SK-N-SH (cell line): ENCODE measurements around the gene CEP126. TPM values are rescaled to one million over a fixed set of nuclear protein-coding genes. Genes with fewer than 3 reads are reported as not detected.

Source experiments
- CTCF ChIA-PET: fragments of 300-600, 350-600 bp; formaldehyde crosslinking; extraction: SDS; loops from one replicate; lab custom pipeline; 2021; lab: Yijun Ruan, JAX
- POLR2A ChIA-PET: fragments of 350-600 bp; sonication (Branson Sonifier 250); formaldehyde crosslinking; extraction: SDS; loops from one replicate; lab custom pipeline; 2020; ENCODE audit warnings: antibody characterized with exemption, inconsistent platforms; lab: Yijun Ruan, JAX
- DNase-seq: peaks from one replicate; pipeline ENCODE4 v3.0.0; 2012
- H2AFZ ChIP-seq: fragments of 200-600 bp; sonication (generic); 2 replicates; pipeline ENCODE4 v1.8.1; 2016; ENCODE audit warnings: antibody characterized with exemption, mild to moderate bottlenecking, low read depth
- H3F3A ChIP-seq: fragments of 200-600 bp; sonication (generic); replicated peaks from 2 replicates; pipeline ENCODE3; 2016; ENCODE audit warnings: antibody characterized with exemption, mild to moderate bottlenecking; ENCODE audit not compliant: insufficient read depth
- H3K27ac ChIP-seq, 2 experiments: fragments of 200-500 bp in 1 of 2; fragments of 200-600 bp in 1 of 2; sonication (Bioruptor generic) in 1 of 2; sonication (generic), shearing (Covaris generic) in 1 of 2; 2 replicates each; pipeline versions ENCODE4 v1.5.1 to v1.6.1; 2014 to 2016; ENCODE audit warnings: low read depth in 2 of 2, inconsistent platforms in 1 of 2, low read length in 1 of 2, mild to moderate bottlenecking in 1 of 2, mixed read lengths in 1 of 2
- H3K27me3 ChIP-seq: fragments of 200-600 bp; sonication (generic), shearing (Covaris generic); 2 replicates; pipeline ENCODE4 v1.6.1; 2016; ENCODE audit warnings: mixed run types; ENCODE audit not compliant: insufficient read depth
- H3K36me3 ChIP-seq, 2 experiments: fragments of 200-500 bp in 1 of 2; fragments of 200-600 bp in 1 of 2; sonication (Bioruptor generic) in 1 of 2; sonication (generic) in 1 of 2; replicated peaks in 1 of 2; 2 replicates each; pipeline versions ENCODE3 to v1.5.1; 2014 to 2016; ENCODE audit warnings: low read length in 1 of 2, mild to moderate bottlenecking in 1 of 2; ENCODE audit not compliant: insufficient read depth in 2 of 2, control insufficient read depth in 1 of 2
- H3K4me1 ChIP-seq, 2 experiments: fragments of 200-500 bp in 1 of 2; fragments of 200-600 bp in 1 of 2; sonication (Bioruptor generic) in 1 of 2; sonication (generic), shearing (Covaris generic) in 1 of 2; 2 replicates each; pipeline versions ENCODE4 v1.5.1 to v1.6.1; 2014 to 2016; ENCODE audit warnings: low read depth in 1 of 2, low read length in 1 of 2, mixed run types in 1 of 2; ENCODE audit not compliant: insufficient read depth in 2 of 2, control insufficient read depth in 1 of 2
- H3K4me2 ChIP-seq: fragments of 200-600 bp; sonication (generic), shearing (Covaris generic); 2 replicates; pipeline ENCODE4 v1.6.1; 2017; ENCODE audit warnings: mixed run types
- H3K4me3 ChIP-seq, 2 experiments: fragments of 200-500 bp in 1 of 2; fragments of 200-600 bp in 1 of 2; sonication (Bioruptor generic) in 1 of 2; sonication (generic), shearing (Covaris generic) in 1 of 2; 2 replicates each; pipeline versions ENCODE4 v1.5.1 to v1.8.1; 2014 to 2016; ENCODE audit warnings: low read depth in 2 of 2, inconsistent platforms in 1 of 2, low read length in 1 of 2, mild to moderate bottlenecking in 1 of 2, mixed read lengths in 1 of 2, moderate library complexity in 1 of 2
- H3K79me2 ChIP-seq: fragments of 200-600 bp; sonication (generic); 2 replicates; pipeline ENCODE4 v1.8.1; 2017; ENCODE audit warnings: mild to moderate bottlenecking; ENCODE audit not compliant: insufficient read depth
- H3K9ac ChIP-seq: fragments of 200-600 bp; sonication (generic); 2 replicates; pipeline ENCODE4 v1.6.1; 2017; ENCODE audit warnings: mixed run types
- H3K9me2 ChIP-seq: fragments of 200-600 bp; sonication (generic); 2 replicates; pipeline ENCODE4 v1.6.1; 2017; ENCODE audit warnings: mixed run types
- H3K9me3 ChIP-seq: fragments of 200-600 bp; sonication (generic); 2 replicates; pipeline ENCODE4 v1.6.1; 2017; ENCODE audit warnings: mixed run types, mild to moderate bottlenecking, moderate library complexity
- H4K20me1 ChIP-seq: fragments of 200-600 bp; sonication (generic); 2 replicates; pipeline ENCODE4 v1.6.1; 2017; ENCODE audit warnings: mild to moderate bottlenecking, mixed run types; ENCODE audit not compliant: insufficient read depth
- CHD2 ChIP-seq: fragments of 150-350 bp; IDR thresholded peaks from 2 replicates; pipeline ENCODE4 v1.6.1; 2018; ENCODE audit warnings: low read length; ENCODE audit not compliant: partially characterized antibody
- EP300 ChIP-seq, 2 experiments: IDR thresholded peaks; 2 replicates each; pipeline versions ENCODE4 v1.4.0 to v1.6.1; 2012; ENCODE audit warnings: borderline replicate concordance in 1 of 2, low read depth in 1 of 2, low read length in 1 of 2
- EZH2phosphoT487 ChIP-seq: fragments of 200-600 bp; sonication (generic); IDR thresholded peaks from 2 replicates; pipeline ENCODE4 v1.6.1; 2017; ENCODE audit warnings: low read depth, mixed run types, mild to moderate bottlenecking, antibody characterized with exemption, moderate library complexity, borderline replicate concordance
- FOSL2 ChIP-seq: IDR thresholded peaks from 2 replicates; pipeline ENCODE4 v1.4.0; 2012; ENCODE audit warnings: low read depth, mild to moderate bottlenecking, moderate library complexity, borderline replicate concordance
- FOXJ3 ChIP-seq: sonication (generic); formaldehyde crosslinking; IDR thresholded peaks from 2 replicates; pipeline ENCODE4 v1.5.1; 2020; ENCODE audit warnings: mild to moderate bottlenecking, missing genetic modification reagents
- FOXM1 ChIP-seq: IDR thresholded peaks from 2 replicates; pipeline ENCODE4 v1.4.0; 2012; ENCODE audit warnings: low read depth, mild to moderate bottlenecking
- GABPA ChIP-seq: IDR thresholded peaks from 2 replicates; pipeline ENCODE4 v1.4.0; 2012; ENCODE audit warnings: low read depth, mild to moderate bottlenecking
- GATA2 ChIP-seq: sonication (generic); formaldehyde crosslinking; IDR thresholded peaks from 2 replicates; pipeline ENCODE4 v1.5.0; 2020; ENCODE audit warnings: mild to moderate bottlenecking, missing genetic modification reagents
- IRF3 ChIP-seq: fragments of 150-350 bp; IDR thresholded peaks from 2 replicates; pipeline ENCODE4 v1.6.1; 2016; ENCODE audit warnings: mild to moderate bottlenecking, low read depth, low read length
- JUND ChIP-seq: IDR thresholded peaks from 2 replicates; pipeline ENCODE4 v1.4.0; 2012
- MEF2A ChIP-seq: IDR thresholded peaks from 2 replicates; pipeline ENCODE4 v1.4.0; 2012; ENCODE audit warnings: low read depth, borderline replicate concordance
- MXI1 ChIP-seq: IDR thresholded peaks from 2 replicates; pipeline ENCODE4 v1.6.1; 2012; ENCODE audit warnings: mild to moderate bottlenecking, low read depth, low read length, improper control_type of control experiment
- NFIC ChIP-seq: IDR thresholded peaks from 2 replicates; pipeline ENCODE4 v1.4.0; 2012; ENCODE audit warnings: borderline replicate concordance
- NRF1 ChIP-seq: IDR thresholded peaks from 2 replicates; pipeline ENCODE4 v1.6.1; 2012; ENCODE audit warnings: low read depth, mild to moderate bottlenecking, low read length
- POLR2AphosphoS5 ChIP-seq: IDR thresholded peaks from 2 replicates; pipeline ENCODE4 v1.6.1; 2012; ENCODE audit warnings: low read depth, low read length
- RXRA ChIP-seq: IDR thresholded peaks from 2 replicates; pipeline ENCODE4 v1.4.0; 2012; ENCODE audit warnings: low read depth, mild to moderate bottlenecking, borderline replicate concordance
- SIN3A ChIP-seq: IDR thresholded peaks from 2 replicates; pipeline ENCODE4 v1.6.1; 2012; ENCODE audit warnings: low read depth, mild to moderate bottlenecking, low read length, moderate library complexity, borderline replicate concordance
- TCF12 ChIP-seq: IDR thresholded peaks from 2 replicates; pipeline ENCODE4 v1.4.0; 2012
- YY1 ChIP-seq: IDR thresholded peaks from 2 replicates; pipeline ENCODE4 v1.4.0; 2012; ENCODE audit warnings: low read depth, mild to moderate bottlenecking
- WGBS: methylation state at CpG from one replicate; pipeline ENCODE4 v1.1.6; 2017; ENCODE audit warnings: low lambda C conversion rate; 5-methylcytosine and 5-hydroxymethylcytosine counted together
- polyA plus RNA-seq, 3 experiments: library from polyadenylated mRNA; depleted of rRNA; stranded (reverse); fragments of >200 nt; gene quantifications; 2 replicates each; pipeline ENCODE4 v1.2.3, GENCODE V29; 2012
- TF ChIP-seq, protein P1 (sequence below): IDR thresholded peaks from 2 replicates; pipeline ENCODE4 v1.6.1; 2012; ENCODE audit warnings: mild to moderate bottlenecking, low read depth, low read length, moderate library complexity
- TF ChIP-seq, protein P2 (sequence below): IDR thresholded peaks from 2 replicates; pipeline ENCODE4 v1.4.0; 2012; ENCODE audit warnings: low read depth

The CEP126 gene
- polyA plus RNA-seq, 1 of the 3 experiments (the other 2 are of a cell fraction) = 1.4 TPM

DNA sequence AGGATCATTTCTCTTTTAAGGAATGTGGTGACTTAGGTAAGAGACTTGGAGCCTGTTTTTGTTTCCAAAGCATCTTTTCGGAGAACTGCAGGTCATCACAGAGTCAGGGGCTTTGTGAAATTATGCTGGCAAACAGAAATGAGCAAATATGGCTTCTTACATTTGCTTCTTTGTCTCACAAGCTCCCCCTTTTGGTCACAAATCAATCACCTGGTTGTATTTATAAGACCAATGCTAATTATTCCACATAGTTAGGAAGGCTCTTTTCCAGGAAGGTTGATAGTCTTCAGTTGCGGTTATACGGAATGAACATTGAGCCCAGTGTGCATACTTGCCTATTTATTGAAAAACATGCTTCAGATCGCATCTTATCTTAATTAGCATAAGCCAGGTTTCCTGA, 34.6 kb upstream of the CEP126 start (continued):
- TF ChIP-seq FOSL2 = no peak
- no peak for TF ChIP-seq NRF1
- no peak for TF ChIP-seq MEF2A
- TF ChIP-seq, protein P1, sequence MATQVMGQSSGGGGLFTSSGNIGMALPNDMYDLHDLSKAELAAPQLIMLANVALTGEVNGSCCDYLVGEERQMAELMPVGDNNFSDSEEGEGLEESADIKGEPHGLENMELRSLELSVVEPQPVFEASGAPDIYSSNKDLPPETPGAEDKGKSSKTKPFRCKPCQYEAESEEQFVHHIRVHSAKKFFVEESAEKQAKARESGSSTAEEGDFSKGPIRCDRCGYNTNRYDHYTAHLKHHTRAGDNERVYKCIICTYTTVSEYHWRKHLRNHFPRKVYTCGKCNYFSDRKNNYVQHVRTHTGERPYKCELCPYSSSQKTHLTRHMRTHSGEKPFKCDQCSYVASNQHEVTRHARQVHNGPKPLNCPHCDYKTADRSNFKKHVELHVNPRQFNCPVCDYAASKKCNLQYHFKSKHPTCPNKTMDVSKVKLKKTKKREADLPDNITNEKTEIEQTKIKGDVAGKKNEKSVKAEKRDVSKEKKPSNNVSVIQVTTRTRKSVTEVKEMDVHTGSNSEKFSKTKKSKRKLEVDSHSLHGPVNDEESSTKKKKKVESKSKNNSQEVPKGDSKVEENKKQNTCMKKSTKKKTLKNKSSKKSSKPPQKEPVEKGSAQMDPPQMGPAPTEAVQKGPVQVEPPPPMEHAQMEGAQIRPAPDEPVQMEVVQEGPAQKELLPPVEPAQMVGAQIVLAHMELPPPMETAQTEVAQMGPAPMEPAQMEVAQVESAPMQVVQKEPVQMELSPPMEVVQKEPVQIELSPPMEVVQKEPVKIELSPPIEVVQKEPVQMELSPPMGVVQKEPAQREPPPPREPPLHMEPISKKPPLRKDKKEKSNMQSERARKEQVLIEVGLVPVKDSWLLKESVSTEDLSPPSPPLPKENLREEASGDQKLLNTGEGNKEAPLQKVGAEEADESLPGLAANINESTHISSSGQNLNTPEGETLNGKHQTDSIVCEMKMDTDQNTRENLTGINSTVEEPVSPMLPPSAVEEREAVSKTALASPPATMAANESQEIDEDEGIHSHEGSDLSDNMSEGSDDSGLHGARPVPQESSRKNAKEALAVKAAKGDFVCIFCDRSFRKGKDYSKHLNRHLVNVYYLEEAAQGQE = no peak

DNA sequence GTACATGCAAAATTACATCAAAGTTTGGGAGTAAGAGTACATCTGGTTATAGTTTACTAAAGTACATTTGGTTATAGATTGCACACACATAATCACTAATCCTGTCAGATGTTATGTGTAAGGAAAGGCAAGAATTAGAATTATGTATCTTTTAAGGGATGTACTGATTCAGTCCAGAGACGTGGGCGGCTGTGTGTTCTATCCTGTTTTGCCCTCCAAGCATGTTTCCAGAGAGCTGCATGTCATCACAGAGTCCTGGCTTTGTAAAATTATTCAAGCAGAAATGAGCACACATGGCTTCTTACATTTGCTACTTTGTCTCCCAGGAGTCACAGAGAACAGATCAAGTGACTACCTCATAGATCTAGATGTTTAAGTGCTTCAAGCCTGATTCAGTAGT, 33.2 kb upstream of the CEP126 start:
- H3K27me3 ChIP-seq = no peaks in the 10 kb centered on the region
- no peaks in the 10 kb centered on the region for H3K4me1 ChIP-seq
- no peaks in the 10 kb centered on the region for H3K9me3 ChIP-seq
- H3K36me3 ChIP-seq = no peaks in the 10 kb centered on the region
- no peaks in the 10 kb centered on the region for H3F3A ChIP-seq
- no peak overlapping the region for H3K4me3 ChIP-seq
- POLR2A ChIA-PET = no interaction called here
- H2AFZ ChIP-seq = no peak overlapping the region
- WGBS = 32% methylated on average over 2 of the region's 2 CpGs
- no peaks in the 10 kb centered on the region for H4K20me1 ChIP-seq
- TF ChIP-seq CHD2 (no peak), NFIC (no peak), EZH2phosphoT487 (no peak), JUND (no peak), POLR2AphosphoS5 (no peak), IRF3 (no peak), MXI1 (no peak), GATA2 (no peak), YY1 (no peak), NRF1 (no peak), EP300 (IDR thresholded peaks at IDR 0.05; ENCODE audit: borderline replicate concordance in 1 of 2, low read depth in 1 of 2, low read length in 1 of 2) (no peak), GABPA (no peak), SIN3A (no peak), RXRA (no peak), TCF12 (no peak), FOXM1 (no peak), FOXJ3 (no peak), FOSL2 (no peak)
- TF ChIP-seq, protein P2, sequence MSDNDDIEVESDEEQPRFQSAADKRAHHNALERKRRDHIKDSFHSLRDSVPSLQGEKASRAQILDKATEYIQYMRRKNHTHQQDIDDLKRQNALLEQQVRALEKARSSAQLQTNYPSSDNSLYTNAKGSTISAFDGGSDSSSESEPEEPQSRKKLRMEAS = no peak
- TF ChIP-seq, all 33 proteins: peak for 0
- H3K9me2 ChIP-seq = no peaks in the 10 kb centered on the region
- DNase-seq = no peak
- H3K27ac ChIP-seq = no peak overlapping the region
- H3K4me2 ChIP-seq = no peak overlapping the region
- H3K9ac ChIP-seq = no peak overlapping the region
- H3K79me2 ChIP-seq = no peaks in the 10 kb centered on the region
- CTCF ChIA-PET = interaction anchor here (1.4 to 1.5 kb wide), 2 partner anchors 118 to 126 kb away, joined by 4 read pairs; no protein-coding TSS in a partner anchor
